GM21825 (cell line): ENCODE measurements around the gene MBOAT7.
A peak's percentile ranks its signal among the peaks of the same experiment; 100 is the strongest.
"Not testable (repeated sequence)": the region's sequence is repeated elsewhere in the genome, so short reads cannot be mapped to it uniquely, and the experiment has no call there.

Experiments used
- ATAC-seq: cut with Tn5 transposase; IDR thresholded peaks from one replicate; pipeline ENCODE4 v1.9.1; 2021; ENCODE audit warnings: mild to moderate bottlenecking, moderate library complexity; ENCODE audit not compliant: unreplicated experiment

Gene MBOAT7

DNA sequence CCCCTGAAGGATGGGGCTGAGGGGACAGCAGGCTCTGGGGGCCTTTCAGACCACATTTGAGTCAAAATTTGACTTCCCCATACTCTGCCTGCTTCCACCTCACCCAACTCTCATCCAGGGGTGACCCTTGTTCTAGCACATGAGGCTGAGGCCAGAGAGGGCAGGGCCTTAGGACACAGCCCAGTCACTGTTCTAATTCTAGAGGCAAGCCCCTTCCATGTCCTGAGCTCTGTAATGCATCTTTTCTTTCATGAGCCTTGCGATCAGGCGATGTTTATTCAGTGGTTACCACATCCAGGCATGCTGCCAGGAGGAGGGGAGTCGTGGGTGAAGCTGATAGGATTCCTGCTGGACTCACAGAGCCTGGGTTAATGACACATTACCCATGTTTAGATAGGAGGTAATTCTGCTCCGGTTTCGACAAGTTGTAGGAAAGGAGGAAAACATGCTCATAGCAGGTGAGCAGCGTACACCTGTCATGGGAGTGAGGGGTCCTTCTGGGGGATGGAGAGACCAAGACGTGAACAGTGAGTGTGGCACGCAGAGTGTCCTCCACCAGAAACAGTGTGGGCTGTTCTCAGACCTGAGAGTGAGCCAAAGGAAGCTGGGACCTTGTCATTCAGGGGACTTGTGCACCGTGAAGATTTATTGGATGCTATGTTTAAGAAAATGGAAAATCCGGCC, 20.6 kb upstream of the MBOAT7 start:
- no peak for ATAC-seq

- no peak for ATAC-seq
Measured at GRCh38 chr19:54209058-54209810, 19.9 kb upstream of the MBOAT7 start.

DNA sequence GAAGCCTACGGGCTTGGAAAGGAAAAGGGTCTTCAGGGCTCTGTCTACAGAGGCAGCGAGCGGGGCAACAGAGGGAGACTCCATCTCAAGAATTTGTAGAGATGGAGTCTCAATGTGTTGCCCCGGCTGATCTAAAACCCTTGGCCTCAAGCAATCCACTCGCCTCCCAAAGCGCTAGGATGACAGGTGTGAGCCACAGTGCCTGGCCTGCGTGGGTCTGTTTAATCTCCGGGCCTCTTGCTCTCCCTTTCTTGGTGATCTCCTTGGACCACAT, 19.3 kb upstream of the MBOAT7 start:
- no peak for ATAC-seq

DNA sequence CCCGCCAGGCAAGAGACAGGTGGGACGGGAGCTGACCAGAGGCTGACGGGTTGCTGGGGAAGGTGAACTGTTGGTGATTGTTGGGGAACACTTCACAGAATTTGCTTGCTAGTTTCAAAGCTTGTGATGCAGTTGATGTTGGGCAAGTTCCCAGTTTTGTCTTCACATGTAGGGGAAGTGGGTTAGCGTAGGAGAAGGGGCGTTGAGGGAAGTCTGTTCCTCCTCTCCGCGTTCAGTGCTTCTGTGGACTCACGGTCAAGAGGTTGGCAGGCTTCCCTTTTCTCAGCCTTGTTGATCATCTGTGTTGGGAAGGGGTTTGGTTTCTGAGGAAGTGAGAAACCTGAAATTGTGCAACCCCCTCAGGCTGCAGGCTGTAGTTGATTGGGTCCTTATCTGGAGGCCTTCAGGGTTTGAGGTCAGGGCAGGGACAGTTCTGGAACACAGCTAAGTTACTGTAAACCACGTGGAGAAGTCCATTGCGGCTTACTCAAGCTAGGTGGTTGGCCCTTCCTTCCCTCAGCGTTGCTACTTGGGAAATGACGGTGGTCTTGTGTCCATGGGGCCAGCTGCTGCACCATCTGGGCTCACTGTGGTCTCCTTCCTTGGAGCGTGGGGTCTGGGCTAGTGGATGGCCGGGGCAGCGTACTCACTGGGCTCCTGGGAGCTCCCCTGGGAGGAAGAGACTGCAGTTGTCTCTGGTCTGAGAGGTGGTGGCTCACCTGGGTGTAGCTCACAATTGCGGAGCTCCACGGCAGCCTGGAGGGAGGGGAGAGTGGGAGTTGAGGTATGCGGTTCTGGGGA, 18.8 kb upstream of the MBOAT7 start:
- peak; percentile 27 for ATAC-seq

GRCh38 chr19:54207676-54207982, 18.2 kb upstream of the MBOAT7 start:
- no peak for ATAC-seq

DNA sequence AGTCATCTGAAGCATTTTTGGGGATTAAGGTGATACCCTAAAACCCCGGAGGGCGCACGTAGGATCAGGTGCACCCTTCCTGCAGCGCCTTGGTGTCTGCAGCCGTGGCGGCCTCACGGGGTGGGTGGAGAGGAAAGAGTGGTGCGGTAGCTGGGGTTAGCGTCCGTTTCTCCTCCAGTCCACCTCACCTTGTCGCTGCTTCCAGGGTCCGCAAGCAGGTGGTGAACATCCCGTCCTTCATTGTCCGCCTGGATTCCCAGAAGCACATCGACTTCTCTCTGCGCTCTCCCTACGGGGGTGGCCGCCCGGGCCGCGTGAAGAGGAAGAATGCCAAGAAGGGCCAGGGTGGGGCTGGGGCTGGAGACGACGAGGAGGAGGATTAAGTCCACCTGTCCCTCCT, 17.8 kb upstream of the MBOAT7 start:
- ATAC-seq: not testable (repeated sequence)

GRCh38 chr19:54206831-54207177, 17.4 kb upstream of the MBOAT7 start:
- no peak for ATAC-seq

- ATAC-seq: no peak
Measured at GRCh38 chr19:54206030-54206830, 16.9 kb upstream of the MBOAT7 start.

GRCh38 chr19:54204767-54205468, 15.5 kb upstream of the MBOAT7 start:
- ATAC-seq: no peak

DNA sequence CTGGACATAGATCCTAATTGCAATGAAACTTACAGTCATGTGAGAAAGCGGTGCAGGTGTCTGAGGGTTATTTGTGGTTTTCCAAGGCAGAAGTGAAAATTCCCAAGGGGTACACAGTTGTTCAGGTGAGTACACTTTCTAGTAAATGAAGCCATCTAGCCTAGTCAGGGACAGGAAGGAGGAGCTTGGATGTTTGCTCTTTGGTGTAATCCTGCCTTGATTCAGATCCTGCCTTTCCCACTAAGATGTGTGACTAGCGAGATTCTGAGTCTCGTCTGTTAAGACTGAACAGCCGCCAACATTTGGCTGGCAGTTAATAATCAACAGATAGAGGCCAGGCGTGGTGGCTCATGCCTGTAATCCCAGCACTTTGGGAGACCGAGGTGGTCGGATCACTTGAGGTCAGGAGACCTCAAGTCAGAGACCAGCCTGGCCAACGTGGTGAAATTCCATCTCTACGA, 13.8 kb upstream of the MBOAT7 start:
- ATAC-seq: no peak

- no peak for ATAC-seq
Measured at GRCh38 chr19:54201980-54202379, 12.6 kb upstream of the MBOAT7 start.

DNA sequence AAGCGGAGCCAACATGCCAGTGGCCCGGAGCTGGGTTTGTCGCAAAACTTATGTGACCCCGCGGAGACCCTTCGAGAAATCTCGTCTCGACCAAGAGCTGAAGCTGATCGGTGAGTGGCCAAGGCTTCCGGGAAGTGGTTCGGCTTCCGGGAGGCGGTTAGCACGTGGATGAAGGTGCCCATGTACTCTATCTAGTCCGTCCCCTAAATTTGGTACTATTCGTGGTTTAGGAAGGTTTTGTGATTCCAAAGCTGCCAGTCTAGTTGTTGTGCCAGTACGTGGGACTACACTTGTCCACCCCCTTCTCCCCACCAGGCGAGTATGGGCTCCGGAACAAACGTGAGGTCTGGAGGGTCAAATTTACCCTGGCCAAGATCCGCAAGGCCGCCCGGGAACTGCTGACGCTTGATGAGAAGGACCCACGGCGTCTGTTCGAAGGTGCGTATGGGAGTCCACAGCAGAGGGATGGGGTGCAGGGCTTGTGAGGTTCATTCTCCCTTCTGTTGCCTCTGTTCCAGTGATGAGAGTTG, 11.9 kb upstream of the MBOAT7 start:
- ATAC-seq: no peak

- no peak for ATAC-seq
Measured at GRCh38 chr19:54199401-54199800, 10.0 kb upstream of the MBOAT7 start.

DNA sequence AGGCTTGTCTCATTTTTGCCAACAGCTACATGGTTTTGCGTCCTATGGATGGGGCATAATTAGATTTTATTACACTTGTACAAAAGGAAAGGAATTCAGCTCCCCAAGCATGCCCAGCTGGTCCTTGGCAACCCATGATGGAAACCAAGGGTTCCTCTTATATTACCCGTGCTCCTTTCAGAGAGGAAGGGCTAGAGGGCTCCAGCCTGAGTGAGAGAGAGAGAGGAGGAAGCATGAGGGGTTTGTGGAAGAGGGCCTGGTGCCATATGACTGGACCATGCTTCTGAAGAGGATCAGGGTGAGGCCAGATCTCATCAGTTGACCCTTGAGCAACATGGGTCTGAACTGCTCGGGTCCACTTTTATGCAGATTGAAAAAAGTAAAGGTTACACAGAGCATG, 7.7 kb upstream of the MBOAT7 start:
- no peak for ATAC-seq

- ATAC-seq: no peak
Measured at GRCh38 chr19:54196536-54196935, 7.2 kb upstream of the MBOAT7 start.

DNA sequence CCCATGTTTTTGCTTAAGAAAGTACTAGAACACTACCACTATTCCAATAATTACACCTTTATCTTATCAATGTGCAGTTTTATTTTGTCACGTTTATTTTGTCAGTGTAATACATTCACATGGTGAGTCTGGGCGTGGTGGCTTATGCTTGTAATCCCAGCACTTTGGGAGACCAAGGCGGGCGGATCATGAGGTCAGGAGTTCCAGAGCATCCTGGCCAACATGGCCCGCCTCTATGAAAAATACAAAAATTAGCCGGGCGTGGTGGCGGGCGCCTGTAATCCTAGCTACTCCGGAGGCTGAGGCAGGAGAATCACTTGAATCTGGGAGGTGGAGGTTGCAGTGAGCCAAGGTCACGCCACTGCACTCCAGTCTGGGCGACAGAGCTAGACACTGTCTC, 5.1 kb upstream of the MBOAT7 start:
- ATAC-seq: not testable (repeated sequence)

DNA sequence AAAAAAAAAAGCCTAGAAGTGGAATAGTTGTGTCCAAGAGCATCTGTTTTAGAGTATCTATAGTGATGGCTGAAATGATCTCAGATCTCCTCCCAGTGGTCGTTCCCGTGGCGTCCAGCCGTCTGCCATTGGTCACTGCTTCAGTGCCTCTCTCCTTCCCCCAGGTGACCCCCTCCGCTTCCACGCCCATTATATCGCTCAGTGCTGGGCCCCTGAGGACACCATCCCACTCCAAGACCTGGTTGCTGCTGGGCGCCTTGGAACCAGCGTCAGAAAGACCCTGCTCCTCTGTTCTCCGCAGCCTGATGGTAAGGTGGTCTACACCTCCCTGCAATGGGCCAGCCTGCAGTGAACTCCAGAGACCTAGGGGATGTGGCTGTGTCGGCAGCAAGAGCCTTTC, 3.6 kb upstream of the MBOAT7 start:
- ATAC-seq: no peak

- no peak for ATAC-seq
Measured at GRCh38 chr19:54191811-54192453, 2.6 kb upstream of the MBOAT7 start.

DNA sequence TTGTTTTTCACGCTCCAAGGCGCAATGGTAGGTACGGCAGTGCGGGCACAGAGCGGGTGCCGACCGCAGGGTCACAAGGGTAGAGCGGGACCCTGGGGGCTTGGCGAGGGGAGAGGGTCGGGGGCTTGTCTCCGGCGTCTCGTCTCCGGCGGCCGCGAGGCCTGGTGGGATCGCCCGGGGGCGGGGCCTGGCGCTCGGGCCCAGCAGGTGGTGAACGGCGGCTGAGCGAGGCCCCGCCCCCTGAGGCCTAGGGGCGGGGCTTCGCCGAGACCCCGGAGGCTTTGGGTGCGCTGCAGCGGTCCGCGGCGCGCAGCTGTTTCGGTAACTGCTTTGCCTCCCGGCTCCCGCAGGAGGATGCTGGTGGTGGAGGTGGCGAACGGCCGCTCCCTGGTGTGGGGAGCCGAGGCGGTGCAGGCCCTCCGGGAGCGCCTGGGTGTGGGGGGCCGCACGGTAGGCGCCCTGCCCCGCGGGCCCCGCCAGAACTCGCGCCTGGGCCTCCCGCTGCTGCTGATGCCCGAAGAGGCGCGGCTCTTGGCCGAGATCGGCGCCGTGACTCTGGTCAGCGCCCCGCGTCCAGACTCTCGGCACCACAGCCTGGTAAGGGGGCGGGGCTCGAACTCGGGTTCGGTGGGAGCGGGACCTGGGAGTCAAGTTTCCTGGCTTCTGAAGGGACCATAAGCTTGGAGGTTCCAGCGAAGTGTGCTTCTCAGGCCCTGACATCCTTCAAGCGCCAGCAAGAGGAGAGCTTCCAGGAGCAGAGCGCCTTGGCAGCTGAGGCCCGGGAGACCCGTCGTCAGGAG, 1.8 kb upstream of the MBOAT7 start, which contains the start of gene TSEN34:
TSS of gene TSEN34 (plus strand) at position 298 of the 800 bp plus-strand sequence. CDS start at position 355, 57 bp downstream.
- ATAC-seq: peak; percentile 27
